Iris pigment epithelial cell (primary cell): Measurements from ENCODE around the gene PDE7B.

ENCODE experiments used
- DNase-seq: peaks from one replicate; pipeline ENCODE4 v3.0.0-alpha.2; 2011; ENCODE audit warnings: low read depth

The PDE7B gene

GRCh38 chr6:135890876-135891275 is 39.4 kb downstream of the PDE7B start:
- no peak for DNase-seq

GRCh38 chr6:135891710-135892109 is 40.2 kb downstream of the PDE7B start:
- DNase-seq, result no peak

- DNase-seq, result no peak
Measured at GRCh38 chr6:135895231-135895911, 43.9 kb downstream of the PDE7B start.

GRCh38 chr6:135897087-135897486 is 45.6 kb downstream of the PDE7B start:
- no peak for DNase-seq

GRCh38 chr6:135901774-135902524 is 50.4 kb downstream of the PDE7B start:
- DNase-seq, result peak; percentile 95

GRCh38 chr6:135902756-135903331 is 51.3 kb downstream of the PDE7B start:
- DNase-seq, result peak; percentile 65

GRCh38 chr6:135904666-135905065 is 53.2 kb downstream of the PDE7B start:
- DNase-seq, result peak; percentile 54

- no peak for DNase-seq
Measured at GRCh38 chr6:135905604-135906300, 54.3 kb downstream of the PDE7B start.

- DNase-seq, result peak; percentile 54
Measured at GRCh38 chr6:135906542-135906941, 55.0 kb downstream of the PDE7B start.

GRCh38 chr6:135906972-135907465 is 55.5 kb downstream of the PDE7B start:
- DNase-seq, result no peak

- peak; percentile 69 for DNase-seq
Measured at GRCh38 chr6:135909737-135910387, 58.4 kb downstream of the PDE7B start.

- no peak for DNase-seq
Measured at GRCh38 chr6:135910790-135911618, 59.5 kb downstream of the PDE7B start.

- no peak for DNase-seq
Measured at GRCh38 chr6:135913785-135914184, 62.3 kb downstream of the PDE7B start.

GRCh38 chr6:135919026-135919425 is 67.5 kb downstream of the PDE7B start:
- DNase-seq, result no peak

GRCh38 chr6:135920689-135921088 is 69.2 kb downstream of the PDE7B start:
- DNase-seq, result no peak

- peak; percentile 33 for DNase-seq
Measured at GRCh38 chr6:135921188-135921587, 69.7 kb downstream of the PDE7B start.

- peak; percentile 95 for DNase-seq
Measured at GRCh38 chr6:135922174-135922573, 70.7 kb downstream of the PDE7B start.

GRCh38 chr6:135922746-135923145 is 71.2 kb downstream of the PDE7B start:
- peak; percentile 35 for DNase-seq

- no peak for DNase-seq
Measured at GRCh38 chr6:135932651-135933050, 81.2 kb downstream of the PDE7B start.

GRCh38 chr6:135935941-135936601 is 84.6 kb downstream of the PDE7B start:
- peak; percentile 84 for DNase-seq
